LNCAP (cell line): Measurements from ENCODE around the gene RETREG1.

Experiments used
- TF ChIP-seq, protein P1 (sequence below): fragments of 450-650 bp; IDR thresholded peaks from 2 replicates; pipeline ENCODE4 v1.5.1; 2017; ENCODE audit warnings: mild to moderate bottlenecking

RETREG1 gene

DNA sequence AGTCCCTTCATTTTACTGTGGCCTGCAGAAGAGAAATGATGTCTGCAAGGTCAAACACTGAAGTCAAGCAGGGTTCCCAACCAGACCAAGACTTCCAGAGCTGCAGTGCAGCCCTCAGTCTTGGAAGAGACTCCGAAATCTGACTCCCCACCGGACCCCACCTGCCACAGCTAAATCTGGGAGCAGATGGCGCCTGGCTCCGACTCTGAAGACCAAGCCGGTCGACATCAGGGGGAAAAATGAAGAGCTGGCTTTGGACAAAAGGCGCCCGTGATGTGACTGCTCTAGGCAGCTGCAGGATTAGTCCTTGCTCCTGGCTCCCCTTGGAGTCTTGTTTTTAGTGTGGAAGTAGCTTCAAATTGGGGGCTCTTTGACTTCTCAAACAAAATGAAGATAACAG is 78.8 kb downstream of the RETREG1 start:
- TF ChIP-seq, protein P1, sequence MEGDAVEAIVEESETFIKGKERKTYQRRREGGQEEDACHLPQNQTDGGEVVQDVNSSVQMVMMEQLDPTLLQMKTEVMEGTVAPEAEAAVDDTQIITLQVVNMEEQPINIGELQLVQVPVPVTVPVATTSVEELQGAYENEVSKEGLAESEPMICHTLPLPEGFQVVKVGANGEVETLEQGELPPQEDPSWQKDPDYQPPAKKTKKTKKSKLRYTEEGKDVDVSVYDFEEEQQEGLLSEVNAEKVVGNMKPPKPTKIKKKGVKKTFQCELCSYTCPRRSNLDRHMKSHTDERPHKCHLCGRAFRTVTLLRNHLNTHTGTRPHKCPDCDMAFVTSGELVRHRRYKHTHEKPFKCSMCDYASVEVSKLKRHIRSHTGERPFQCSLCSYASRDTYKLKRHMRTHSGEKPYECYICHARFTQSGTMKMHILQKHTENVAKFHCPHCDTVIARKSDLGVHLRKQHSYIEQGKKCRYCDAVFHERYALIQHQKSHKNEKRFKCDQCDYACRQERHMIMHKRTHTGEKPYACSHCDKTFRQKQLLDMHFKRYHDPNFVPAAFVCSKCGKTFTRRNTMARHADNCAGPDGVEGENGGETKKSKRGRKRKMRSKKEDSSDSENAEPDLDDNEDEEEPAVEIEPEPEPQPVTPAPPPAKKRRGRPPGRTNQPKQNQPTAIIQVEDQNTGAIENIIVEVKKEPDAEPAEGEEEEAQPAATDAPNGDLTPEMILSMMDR: no peak

DNA sequence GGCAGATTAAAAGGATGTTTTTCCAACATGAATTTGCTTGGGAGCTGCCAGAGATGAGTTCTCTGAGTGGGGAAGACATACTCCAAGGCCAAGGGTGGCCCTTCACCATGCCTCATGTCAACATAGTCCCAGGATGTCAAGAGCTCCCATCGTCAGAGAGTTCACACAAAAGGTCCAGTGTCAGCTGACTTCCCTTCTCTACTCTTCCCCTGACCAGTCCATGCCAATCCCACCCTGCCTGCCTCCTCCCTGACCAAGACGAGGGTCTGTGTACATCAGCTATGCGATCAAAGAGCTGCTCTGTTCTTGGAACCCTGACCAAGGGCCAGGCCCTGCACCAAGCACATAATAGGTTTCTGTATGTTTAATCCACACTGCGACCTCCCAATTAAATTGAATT is 80.0 kb downstream of the RETREG1 start:
- TF ChIP-seq, protein P1: no peak

DNA sequence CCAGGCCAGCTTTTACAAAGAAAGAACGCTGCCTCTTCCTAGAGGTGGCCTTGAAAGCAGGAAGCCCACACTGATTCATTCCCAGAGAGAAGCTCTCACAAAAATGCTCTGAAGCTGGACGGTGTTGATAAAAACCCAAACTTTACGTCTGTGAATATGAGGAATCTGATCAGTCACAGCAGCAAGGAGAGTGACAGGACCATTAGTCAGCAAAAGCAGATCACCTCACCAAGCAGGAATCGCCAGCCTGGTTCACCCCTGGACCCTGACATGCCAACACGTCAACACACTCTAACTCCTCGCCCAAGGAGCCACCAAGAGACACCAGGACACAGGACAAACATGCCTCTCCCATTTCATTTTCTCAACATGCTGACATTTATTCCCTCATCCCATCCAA is 80.6 kb downstream of the RETREG1 start:
- TF ChIP-seq, protein P1: no peak

DNA sequence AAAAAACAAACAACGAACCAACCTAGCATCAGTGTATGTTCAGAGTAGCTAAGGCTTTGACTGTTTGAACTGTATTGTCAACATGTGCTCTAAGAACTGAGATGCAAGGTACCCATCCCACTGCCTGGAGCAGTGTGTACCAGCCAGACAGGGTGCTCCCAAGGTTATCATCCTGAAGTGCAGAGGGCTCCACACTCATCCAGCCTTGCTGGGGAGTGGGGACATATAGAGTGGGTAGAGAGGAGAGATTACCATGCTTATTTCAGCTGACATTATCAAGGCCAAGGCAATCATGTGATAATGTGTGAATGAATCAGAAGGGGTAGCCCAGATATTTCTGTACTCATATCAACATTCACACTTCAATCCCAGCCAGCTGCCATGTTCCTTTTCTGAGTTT is 82.5 kb downstream of the RETREG1 start:
- TF ChIP-seq, protein P1: no peak

DNA sequence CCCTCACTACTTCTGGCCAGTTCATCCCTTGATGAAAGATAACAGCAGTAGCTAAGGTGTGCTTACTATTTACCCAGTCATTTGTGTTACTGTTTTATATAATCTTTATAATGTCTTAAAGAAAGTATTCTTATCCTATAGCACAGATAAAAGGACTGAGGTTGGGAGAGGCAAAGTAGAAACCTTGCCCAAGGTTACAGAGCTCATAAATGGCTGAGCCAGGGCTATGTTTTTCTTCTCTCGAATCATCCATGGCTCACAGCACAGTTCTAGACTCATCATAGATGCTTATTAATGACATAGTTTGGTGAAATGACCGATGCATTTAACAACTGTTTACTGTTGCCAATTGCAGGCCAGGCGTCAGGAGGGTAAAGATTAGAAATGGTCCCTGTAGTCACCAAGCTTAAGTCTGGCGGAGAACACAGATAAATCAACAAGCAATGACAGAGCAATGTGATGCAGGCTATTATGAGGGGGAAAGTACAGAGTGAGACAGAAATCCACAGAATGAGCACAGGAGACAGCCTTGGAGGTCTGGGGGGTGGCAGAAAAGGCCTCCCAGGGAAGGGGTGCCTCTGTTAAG is 85.6 kb downstream of the RETREG1 start:
- TF ChIP-seq, protein P1: no peak

DNA sequence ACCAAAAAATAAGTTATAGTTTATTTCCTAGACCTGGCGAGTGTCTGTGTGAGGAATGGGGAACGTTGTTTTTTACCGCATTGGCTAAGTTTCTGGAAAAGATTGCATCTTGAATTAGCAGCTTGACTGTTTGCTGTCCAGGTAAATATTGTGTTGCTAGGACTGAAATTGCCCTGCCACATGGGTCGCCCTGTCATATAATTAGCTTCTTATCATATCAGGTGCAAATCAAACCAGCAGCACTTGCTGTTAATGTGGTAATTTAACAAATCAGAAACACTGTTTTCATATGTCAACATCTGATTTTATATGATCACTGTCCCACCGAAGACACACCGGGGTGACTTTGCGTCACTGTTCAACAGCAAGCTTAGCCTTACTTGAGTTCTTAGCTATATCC is 87.5 kb downstream of the RETREG1 start:
- TF ChIP-seq, protein P1: no peak

DNA sequence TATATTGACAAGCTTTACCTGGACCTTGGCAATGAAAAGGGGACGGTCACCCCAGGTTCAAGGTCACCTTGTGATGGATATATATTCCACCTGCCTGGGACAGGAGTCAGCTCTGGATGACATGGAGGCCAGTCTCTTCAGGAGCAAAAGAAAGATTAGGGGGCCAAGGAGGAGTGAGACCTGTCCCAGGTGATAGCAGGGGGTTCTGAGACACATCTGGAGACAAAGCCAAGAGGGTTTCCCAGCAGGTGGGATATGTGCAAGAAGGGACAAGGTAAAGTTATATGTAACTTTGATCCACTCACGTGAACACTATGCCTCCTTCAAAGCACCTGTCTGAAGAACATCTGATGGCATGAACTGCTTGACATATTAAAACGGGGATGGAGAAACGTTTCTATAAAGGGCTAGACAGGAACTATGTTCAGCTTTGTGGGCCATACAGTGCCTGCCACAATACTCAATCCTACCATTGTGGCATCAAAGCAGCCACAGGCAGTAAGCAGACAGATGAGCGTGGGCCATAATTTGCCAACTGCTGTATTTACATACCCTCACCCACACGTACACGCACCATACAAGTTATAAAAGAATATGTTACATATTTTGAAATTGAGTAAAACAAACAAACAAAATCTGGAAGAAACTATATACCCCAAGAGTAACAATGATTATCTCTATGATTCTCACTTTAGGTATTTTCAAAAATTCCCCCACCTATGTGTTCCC is 88.3 kb downstream of the RETREG1 start:
- TF ChIP-seq, protein P1: no peak

DNA sequence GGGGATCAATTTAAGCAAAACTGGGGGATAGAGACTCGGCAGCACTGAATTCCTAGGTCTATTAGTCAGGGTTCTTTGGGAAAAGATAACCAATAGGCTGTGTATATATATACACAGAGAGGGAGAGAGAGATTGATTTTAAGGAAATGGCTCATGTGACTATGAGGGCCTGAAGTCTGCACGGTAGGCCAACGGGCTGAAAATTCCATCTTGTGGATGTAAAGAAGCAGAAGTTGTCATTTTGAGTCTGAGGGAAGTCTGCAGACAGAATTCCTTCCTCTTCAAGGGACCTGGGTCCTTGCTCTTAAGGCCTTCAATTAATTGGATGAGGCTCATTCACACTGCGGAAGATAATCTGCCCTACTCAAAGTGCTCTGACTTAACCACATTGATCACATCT is 91.1 kb downstream of the RETREG1 start:
- TF ChIP-seq, protein P1: no peak
